Measurements from ENCODE around the gene ARFRP1.

Gene ARFRP1

GRCh38 chr20:63685269-63686026, 22.3 kb downstream of the ARFRP1 start:
- H3K4me3 ChIP-seq (ENCODE audit: insufficient read depth, low read length, poor library complexity, severe bottlenecking) = no peak overlapping the region
- no peak overlapping the region for H2AFZ ChIP-seq (ENCODE audit: low read depth, low read length, severe bottlenecking)
- no peak overlapping the region for H3K4me2 ChIP-seq (ENCODE audit: low read depth, low read length, poor library complexity, severe bottlenecking)
- H3K9me2 ChIP-seq (replicated peaks; ENCODE audit: insufficient read depth, low read length) = no peaks in the 10 kb centered on the region
- H3K79me2 ChIP-seq (ENCODE audit: insufficient read depth, low read length) = no peaks in the 10 kb centered on the region
- H3K9me3 ChIP-seq (ENCODE audit: insufficient read depth, low read length) = no peaks in the 10 kb centered on the region
- no peaks in the 10 kb centered on the region for H3K36me3 ChIP-seq (ENCODE audit: low read length)
- no peaks in the 10 kb centered on the region for H3K27me3 ChIP-seq (ENCODE audit: low read length)
- no peaks in the 10 kb centered on the region for H3F3A ChIP-seq (ENCODE audit: insufficient read depth)
- no peak overlapping the region for H3K9ac ChIP-seq (ENCODE audit: low read length)
- H4K20me1 ChIP-seq (ENCODE audit: low read depth, low read length) = no peaks in the 10 kb centered on the region
- no peak overlapping the region for H3K27ac ChIP-seq (ENCODE audit: low read depth, low read length)
- TF ChIP-seq CTCF (IDR thresholded peaks at IDR 0.05; ENCODE audit: insufficient read depth, low read length, poor library complexity, severe bottlenecking) (no peak), EZH2phosphoT487 (conservative IDR thresholded peaks at IDR 0.05; ENCODE audit: low read length) (no peak)

GRCh38 chr20:63682384-63683139, 25.2 kb downstream of the ARFRP1 start:
- H3K9me3 ChIP-seq (ENCODE audit: insufficient read depth, low read length) = no peaks in the 10 kb centered on the region
- H3K9ac ChIP-seq (ENCODE audit: low read length) = no peak overlapping the region
- H4K20me1 ChIP-seq (ENCODE audit: low read depth, low read length) = no peaks in the 10 kb centered on the region
- H3K4me2 ChIP-seq (ENCODE audit: low read depth, low read length, poor library complexity, severe bottlenecking) = no peak overlapping the region
- no peaks in the 10 kb centered on the region for H3K36me3 ChIP-seq (ENCODE audit: low read length)
- H3K27ac ChIP-seq (ENCODE audit: low read depth, low read length) = no peak overlapping the region
- no peaks in the 10 kb centered on the region for H3K9me2 ChIP-seq (replicated peaks; ENCODE audit: insufficient read depth, low read length)
- no peak for TF ChIP-seq EZH2phosphoT487 (conservative IDR thresholded peaks at IDR 0.05; ENCODE audit: low read length)
- TF ChIP-seq CTCF (IDR thresholded peaks at IDR 0.05; ENCODE audit: insufficient read depth, low read length, poor library complexity, severe bottlenecking) = no peak
- no peak overlapping the region for H2AFZ ChIP-seq (ENCODE audit: low read depth, low read length, severe bottlenecking)
- H3F3A ChIP-seq (ENCODE audit: insufficient read depth) = no peaks in the 10 kb centered on the region
- H3K4me3 ChIP-seq (ENCODE audit: insufficient read depth, low read length, poor library complexity, severe bottlenecking) = no peak overlapping the region
- H3K79me2 ChIP-seq (ENCODE audit: insufficient read depth, low read length) = no peaks in the 10 kb centered on the region
- H3K27me3 ChIP-seq (ENCODE audit: low read length) = no peaks in the 10 kb centered on the region

- H3F3A ChIP-seq (ENCODE audit: insufficient read depth) = no peaks in the 10 kb centered on the region
- TF ChIP-seq CTCF (IDR thresholded peaks at IDR 0.05; ENCODE audit: insufficient read depth, low read length, poor library complexity, severe bottlenecking) (no peak), EZH2phosphoT487 (conservative IDR thresholded peaks at IDR 0.05; ENCODE audit: low read length) (no peak)
- H3K9me2 ChIP-seq (replicated peaks; ENCODE audit: insufficient read depth, low read length) = no peaks in the 10 kb centered on the region
- H3K4me3 ChIP-seq (ENCODE audit: insufficient read depth, low read length, poor library complexity, severe bottlenecking) = no peak overlapping the region
- no peak overlapping the region for H2AFZ ChIP-seq (ENCODE audit: low read depth, low read length, severe bottlenecking)
- H3K9me3 ChIP-seq (ENCODE audit: insufficient read depth, low read length) = no peaks in the 10 kb centered on the region
- no peak overlapping the region for H3K9ac ChIP-seq (ENCODE audit: low read length)
- no peaks in the 10 kb centered on the region for H3K79me2 ChIP-seq (ENCODE audit: insufficient read depth, low read length)
- H4K20me1 ChIP-seq (ENCODE audit: low read depth, low read length) = no peaks in the 10 kb centered on the region
- H3K27me3 ChIP-seq (ENCODE audit: low read length) = no peaks in the 10 kb centered on the region
- H3K36me3 ChIP-seq (ENCODE audit: low read length) = no peaks in the 10 kb centered on the region
- no peak overlapping the region for H3K4me2 ChIP-seq (ENCODE audit: low read depth, low read length, poor library complexity, severe bottlenecking)
- no peak overlapping the region for H3K27ac ChIP-seq (ENCODE audit: low read depth, low read length)
These were observed 26.1 kb downstream of the ARFRP1 start for GRCh38 chr20:63681609-63682142.
